NCI-H1417 (cell line): ENCODE results near the gene LMO7.
"Not testable (repeated sequence)": the region's sequence is repeated elsewhere in the genome, so short reads cannot be mapped to it uniquely, and the experiment has no call there.

ENCODE experiments used
- DNase-seq, 3 experiments: peaks; one replicate each; lab custom pipeline; 2025; lab: John Stamatoyannopoulos, UW

The LMO7 gene

DNA sequence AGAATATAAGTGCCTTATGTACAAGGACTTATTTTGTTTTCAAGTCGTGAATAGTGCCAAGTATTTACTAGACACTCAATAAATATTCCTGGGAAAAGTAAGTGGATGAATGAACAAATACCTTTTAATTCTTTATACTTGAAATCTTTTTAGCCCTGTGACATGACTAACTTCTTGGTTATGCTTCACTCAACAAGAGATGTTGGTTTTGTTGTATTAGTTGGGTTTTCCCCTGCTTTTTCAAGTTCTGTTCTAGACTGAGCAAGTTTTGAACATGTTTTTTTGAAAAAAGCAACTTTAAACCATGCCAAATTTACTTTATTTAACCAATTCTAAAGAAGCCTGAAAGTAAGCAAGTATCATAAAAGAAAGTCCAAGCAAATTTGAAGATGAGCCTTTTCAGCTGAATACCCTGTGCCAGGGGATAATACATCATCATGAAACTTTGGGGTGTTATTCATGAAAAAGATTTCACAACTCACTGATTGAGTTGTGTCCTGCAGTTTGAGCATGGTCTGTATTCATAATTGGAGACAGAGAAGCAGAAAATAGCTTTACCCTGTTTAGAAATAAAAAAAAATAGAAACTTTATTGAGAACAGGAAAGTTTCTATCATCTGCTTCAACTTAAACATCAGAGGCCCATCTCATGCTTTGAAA lies 11.1 kb downstream of the LMO7 start:
- no peak for DNase-seq

DNA sequence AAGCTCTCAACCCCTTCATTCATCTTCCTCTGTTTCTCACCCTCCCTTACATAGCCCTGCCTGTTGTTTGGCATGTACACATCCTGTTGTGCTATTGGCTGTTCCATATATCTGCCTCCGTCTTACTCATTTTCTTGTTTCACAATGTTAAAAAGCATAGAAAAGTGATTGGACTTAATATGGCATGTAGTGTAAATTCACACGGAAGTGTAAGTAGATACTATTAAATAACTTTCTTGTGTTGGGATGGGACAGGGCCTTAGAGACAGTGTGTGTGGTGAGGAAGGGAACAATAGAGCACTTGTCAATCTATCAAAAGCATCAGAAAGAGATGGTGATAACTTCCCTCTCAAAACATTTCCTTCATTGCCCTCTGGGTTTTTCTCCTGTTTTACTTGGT lies 12.3 kb downstream of the LMO7 start:
- no peak for DNase-seq

DNA sequence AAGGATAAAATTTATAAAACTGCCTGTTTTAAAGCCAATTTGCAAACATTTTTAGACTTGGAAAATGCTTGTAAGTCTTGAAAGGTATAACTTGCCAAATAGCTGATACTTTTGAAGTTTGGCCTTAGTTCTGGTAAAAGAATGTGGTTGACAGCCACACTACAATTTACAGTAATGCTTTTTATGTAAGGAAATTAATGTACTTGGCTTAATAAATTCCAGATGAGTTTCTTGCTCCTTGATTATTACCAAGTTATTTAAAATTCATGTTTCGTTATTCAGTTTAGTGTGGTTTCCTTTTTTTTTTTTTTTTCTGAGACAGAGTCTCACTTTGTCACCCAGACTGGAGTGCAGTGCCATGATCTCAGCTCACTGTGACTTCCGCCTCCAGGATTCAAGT lies 14.9 kb downstream of the LMO7 start:
- DNase-seq: no peak

DNA sequence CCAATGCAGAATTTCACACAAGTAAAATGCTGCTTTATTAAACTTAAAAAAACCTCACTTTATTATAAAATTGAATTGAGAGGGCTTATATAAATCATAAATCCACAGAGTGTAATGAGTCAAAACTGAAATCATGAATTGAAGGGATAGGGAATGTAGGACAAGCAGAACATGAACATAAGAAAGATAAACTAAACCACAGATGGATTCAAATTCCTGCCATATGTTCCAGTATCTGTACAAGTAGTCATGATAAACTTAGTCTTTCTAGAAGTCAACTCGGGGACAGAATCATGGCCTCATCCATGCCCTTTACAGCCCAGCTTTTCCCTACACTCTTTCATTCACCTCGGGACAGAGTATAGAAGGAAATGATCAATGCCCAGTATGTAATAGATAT lies 16.6 kb downstream of the LMO7 start:
- DNase-seq: no peak

DNA sequence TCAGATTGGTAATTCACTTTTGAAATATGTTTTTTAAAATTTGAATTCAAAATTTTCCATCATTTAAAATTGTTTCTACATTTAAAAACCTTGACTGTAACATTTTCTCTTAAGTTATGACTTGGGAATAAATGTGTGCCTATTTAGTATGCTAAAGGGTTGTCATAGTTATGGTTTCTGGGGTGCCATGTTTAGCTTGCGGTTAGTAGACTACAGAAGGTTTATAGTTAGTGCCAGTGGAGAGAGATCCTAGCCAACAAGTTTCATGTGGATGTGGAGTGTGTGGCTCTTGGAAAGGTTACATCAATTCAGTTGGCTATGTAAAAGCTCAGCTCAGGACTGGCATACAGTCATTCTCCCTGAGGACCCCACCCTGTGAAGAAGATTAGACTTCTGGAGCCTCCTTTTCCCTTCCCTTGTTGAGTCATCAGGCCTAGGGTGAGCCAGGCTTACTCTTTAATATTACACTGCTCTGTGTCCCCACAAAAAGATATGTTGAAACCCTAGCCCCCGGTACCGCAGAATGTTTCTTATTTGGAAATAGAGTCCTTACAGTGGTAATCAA lies 20.4 kb downstream of the LMO7 start:
- no peak for DNase-seq

DNA sequence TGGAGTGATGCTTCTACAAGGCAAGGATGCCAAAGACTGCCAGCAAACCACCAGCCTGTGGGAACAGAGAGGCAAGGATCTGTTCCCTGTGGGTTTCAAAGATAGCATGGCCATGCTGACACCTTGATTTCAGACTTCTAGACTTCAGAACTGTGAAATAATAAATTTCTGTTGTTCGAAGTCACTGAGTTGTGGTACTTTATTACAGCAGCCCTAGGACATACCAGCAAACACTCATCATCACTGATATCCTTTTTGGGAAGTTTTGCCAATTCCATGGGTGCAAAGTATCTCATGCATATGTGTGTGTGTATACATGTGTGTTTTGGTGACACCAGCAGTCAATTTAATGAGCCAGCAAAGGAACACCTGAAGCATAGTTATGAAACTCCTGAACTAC lies 21.0 kb downstream of the LMO7 start:
- DNase-seq: no peak

DNA sequence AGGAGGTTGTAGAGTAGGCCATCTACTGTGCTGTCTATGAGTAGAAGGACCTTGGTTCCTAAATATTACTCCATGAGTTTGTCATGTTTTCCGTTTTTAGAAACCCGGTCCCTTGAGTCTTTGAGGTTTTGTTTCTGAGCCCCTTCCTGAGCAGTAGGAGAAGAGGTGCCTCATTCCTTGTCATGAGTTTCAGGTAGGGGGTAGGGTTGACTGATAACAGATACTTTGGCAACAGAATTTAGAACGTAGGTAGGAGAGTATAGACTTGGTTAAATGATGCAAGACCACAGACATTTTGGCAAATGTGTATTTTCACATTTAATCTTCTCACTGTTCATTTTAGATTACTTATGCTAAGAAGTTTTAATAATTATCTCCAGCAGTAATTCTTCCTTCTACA lies 24.6 kb downstream of the LMO7 start:
- DNase-seq: no peak

DNA sequence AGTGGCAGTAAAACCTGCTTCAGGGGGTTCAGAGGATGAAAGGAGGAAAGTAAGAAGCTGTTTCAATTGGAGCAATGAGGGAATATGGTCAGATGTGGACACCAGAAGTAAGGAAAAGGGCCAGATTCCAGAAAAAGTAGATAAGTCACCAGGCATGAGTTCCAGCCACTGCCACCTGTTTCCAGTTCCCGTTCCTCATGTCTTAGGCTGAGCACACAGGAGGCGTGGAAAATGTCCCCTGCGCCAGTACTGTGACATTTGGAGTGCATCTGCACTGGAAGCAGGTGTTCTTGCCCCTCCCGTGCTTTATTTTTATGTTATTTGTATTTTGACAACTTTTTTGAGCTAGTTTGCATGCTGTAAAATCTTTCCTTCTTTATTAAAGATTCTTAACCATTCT lies 25.3 kb downstream of the LMO7 start:
- no peak for DNase-seq

DNA sequence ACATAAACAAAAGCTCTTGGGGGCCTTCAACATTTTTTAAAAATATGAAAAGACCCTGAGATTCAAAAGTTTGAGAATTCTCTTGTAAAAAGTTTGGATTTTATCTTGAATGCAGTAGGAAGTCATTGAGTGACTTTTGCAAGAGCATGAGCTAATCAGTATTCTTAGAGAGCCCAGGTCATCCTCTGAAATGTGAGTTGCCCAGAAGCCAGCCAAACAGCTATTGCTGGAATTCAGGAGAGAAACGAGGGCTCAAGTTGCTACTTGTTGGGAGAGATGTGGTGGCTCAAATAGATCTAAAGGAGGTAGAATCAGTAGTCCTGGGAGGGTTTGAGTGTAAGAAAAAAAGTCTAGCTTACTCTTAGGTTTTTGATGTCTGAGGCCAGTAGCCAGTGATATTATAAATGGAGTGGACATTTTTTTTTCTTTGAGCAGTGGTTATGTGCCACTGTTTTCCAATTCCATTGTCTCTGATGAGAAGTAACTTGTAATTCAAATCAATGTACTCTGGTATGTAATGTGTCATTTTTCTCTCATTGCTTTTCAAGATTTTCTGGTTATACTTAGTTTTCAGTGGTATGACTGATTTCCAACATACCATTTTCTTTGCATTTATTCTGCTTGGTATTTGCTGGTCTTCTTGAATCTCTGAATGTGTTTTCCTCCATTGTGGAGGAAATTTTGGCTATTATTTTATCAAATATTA lies 30.7 kb downstream of the LMO7 start:
- DNase-seq: no peak

DNA sequence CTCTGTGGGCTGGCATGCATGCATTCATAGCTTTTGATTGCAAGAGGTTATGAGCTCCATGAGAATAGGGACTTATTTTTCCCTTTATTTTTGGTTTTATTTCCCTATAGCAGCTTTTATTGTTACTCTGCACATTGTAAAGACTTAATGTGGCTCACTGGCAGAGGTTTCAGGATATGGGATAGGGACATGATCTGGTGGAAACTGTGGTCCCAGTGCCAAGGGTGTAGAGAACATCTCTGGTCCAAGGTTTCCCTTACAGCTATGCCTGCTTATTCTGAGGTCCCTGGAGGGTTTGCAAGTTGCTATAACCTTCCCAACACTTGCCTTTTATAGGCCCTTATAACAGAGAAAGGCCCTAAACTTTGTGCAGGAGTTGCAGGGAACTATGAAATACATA lies 33.6 kb downstream of the LMO7 start:
- DNase-seq: no peak

DNA sequence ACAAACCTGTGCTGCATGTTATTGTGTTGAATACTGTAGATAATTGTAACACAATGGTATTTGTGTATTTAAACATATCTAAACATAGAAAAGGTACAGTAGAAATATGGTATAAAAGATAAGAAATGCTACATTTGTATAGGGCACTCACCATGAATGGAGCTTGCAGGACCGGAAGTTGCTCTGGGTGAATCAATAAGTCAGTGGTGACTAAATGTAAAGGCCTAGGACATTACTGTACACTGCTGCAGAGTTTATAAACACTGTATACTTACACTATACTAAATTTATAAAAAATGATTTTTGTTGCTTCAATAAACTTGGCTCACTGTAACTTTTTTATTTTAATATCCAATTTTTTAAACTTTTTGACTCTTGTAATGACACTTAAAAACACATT lies 34.4 kb downstream of the LMO7 start:
- DNase-seq: no peak

DNA sequence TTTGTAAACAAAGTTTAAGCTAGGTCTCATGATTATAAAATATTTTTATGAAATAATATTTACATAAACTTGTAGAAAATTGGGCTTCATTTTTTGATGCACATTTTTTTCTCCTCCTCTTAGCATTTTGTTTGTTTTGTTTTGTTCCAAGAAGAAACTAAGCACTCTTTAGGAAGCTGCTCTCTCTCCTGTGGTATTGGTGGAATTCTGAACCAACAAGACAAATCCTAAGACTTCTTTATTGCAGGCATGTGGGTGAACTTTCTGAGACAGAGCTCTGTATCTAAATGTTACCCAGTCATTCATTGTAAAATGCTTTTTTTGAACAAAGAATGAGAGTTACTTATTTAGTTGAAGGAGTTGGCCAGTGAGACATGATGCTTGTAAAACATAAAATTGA lies 39.3 kb downstream of the LMO7 start:
- DNase-seq: no peak

DNA sequence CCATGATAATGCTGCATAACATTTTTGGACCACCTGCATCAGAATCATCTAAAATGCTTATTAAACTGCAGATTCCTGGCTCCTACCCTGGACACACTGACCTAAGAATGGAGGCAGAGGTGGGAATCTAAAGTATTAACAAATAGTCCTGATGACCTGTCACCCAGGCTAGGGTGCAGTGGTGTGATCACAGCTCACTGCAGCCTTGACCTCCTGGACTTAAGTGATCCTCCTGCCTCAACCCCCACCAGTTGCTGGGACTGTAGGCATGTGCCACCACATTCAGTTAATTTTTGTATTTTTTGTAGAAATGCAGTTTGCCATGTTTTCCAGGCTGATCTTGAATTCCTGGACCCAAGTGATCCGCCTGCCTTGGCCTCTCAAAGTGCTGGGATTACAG lies 43.3 kb downstream of the LMO7 start:
- DNase-seq: no peak

DNA sequence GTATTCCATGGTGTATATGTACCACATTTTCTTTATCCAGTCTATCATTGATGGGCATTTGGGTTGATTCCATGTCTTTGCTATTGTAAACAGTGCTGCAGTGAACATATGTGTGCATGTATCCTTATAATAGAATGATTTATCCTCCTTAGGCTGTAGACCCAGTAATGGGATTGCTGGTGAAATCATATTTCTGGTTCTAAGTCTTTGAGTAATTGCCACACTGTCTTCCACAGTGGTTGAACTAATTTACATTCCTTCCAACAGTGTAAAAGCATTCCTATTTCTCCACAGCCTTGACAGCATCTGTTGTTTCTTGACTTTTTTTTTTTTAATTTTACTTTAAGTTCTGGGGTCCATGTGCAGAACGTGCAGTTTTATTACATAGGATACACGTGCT lies 44.1 kb downstream of the LMO7 start:
- not testable (repeated sequence) for DNase-seq

DNA sequence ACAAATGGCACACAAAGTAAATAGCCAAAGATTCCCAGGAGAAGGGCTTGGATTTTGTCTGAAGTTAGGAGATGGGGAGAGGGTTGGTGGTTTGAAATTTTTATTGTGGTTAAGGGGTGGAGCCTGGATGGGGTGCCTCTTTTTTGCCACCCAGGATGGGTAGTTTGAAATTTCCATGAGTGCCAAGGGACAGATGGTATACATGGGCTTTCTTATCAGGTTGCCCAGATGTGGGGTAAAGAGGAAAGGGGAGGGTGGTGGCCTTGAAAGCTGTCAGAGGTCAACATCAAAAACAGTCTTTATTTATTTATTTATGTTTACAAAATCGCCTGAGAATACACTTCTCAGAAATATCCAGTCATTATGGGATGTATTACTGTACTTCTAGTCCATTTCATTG lies 46.2 kb downstream of the LMO7 start:
- no peak for DNase-seq

DNA sequence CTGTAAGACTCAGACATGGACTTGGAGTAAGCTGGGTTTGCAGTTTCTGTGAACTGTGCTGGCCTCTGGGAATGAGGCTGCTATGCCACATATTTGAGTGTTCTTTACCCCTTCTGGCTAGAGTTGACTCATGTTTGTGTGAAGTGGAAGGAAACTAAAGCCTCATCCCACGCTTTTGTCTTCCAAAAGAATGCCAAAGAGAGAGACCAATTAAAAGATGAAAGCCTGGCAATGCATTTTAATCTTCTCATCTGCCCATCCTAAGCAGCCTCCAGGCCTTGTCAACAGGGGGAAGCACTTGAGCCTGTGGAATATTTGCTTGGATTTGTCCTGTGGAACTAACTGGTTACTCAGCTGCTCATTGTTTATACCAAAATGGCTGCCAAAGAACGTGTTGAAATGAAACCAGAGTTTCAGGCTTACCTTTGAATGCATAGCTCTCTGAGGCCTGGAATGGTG lies 49.1 kb downstream of the LMO7 start:
- DNase-seq: peak in 2 of 3 experiments; percentile 13 to 51

DNA sequence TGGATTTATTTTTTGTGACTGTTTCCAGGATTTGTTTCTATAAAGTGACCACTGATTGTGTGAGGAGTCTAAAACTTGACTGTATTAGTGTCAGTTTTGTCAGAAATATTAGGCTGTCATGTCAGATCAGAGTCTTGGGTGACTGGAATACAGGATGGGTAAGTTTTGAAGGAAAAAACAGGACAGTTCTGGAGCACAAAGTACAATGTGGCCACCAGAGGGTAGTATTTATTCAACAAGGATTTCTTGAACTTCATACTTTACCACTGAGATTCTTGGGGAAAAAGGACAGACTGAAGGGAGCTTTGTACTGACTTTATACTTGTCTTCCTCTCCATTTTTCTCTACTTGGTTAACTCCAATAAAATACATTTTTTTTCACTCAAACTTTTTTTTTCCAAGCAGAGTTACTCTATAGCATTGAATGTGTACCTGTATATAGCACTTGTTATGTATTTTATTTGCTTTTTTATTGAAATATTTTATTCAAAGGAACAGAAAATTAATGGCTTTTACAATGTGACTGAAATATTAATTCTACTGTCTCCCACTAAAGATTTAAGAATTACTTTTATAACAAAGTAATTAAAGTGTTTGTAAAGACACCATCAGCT lies 51.1 kb downstream of the LMO7 start:
- DNase-seq: peak in 2 of 3 experiments; percentile 14 to 59

DNA sequence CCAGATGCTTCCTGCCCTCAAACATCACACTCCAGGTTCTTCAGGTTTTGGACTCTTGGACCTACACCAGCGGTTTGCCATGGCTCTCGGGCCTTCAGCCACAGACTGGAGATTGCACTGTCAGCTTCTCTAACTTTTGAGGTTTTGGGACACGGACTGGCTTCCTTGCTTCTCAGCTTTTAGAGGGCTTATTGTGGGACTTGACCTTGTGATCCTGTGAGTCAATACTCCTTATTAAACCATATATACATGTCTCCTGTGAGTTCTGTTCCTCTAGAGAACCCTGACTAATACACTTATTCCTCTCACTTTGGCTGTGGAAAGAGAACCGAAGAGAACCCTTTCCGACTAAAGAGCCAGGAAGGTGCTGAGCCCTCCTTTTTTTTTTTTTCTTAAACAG lies 53.6 kb downstream of the LMO7 start:
- DNase-seq: no peak

DNA sequence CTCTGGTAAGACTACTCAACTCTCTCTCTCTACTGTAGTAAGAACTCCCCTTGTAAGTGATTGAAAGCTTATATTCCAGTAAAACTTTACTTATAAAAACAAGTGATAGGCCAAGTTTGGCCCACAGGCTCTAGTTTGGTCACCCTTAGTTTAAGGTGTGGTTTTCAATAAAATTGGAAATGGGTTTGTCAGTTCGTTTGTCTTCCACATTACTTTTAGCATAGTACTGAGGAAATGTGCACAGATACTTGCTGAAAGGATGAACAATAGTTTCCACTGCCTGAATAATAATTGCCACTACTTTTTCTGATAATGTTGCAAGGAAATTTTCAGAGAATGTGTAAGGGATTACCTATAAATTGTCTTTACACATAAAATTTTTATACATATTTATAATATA lies 54.5 kb downstream of the LMO7 start:
- DNase-seq: no peak

DNA sequence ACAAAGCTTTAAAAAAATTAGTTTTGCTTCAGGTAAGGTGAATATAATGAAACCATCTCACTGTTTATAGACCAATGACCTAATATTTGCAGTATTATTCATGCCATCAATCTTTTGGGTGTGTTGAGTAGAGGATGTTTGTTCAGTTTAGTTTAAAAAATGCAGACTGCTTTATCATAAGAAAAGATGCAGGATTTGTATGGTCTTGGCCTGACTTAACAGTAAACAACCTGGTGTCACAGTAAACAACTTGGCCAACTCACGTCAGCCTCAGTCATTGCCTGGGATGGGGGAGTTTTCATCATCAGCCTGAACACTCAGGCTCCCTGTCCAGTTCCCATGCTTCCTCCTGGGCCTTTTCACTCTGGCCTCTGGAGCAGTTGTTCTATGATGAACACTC lies 55.1 kb downstream of the LMO7 start:
- no peak for DNase-seq

DNA sequence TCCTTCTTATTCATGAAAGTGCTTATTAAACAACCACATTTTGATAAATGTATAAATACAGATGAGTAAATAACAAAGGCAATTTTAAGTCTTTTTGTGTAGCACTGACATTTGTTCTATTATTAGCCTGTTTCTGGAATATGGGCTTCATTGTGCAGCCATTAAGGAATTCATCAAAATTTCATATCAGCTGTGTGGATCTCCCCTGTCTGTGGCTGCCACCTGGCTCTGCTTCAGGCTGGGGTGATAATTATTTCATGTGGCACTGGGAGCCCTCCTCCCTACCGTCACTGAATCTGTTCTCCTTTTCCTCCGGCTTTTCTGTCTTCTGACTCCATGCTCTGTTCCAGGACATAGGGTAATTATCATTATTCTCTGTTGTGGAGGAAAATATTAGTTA lies 57.1 kb downstream of the LMO7 start:
- DNase-seq: peak in 2 of 3 experiments; percentile 19 to 58

DNA sequence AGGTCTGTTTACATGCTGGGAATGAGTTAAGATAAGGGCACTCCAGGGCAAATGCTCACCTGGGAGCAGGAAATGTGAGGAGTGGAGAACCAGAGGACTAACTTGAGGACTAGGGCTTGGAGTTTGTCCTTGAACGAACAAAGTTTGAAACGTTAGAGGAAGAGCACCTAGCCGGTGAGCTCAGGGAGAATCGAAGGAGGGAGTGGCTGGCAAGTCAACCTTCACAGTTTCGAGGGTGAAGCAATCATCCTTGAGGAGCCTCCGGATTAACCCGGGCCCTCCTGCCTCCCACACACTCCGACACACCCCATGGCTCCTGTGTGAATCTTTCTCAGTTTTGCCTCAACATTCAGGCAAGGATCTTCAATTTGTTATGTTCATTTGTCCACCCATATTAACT lies 58.6 kb downstream of the LMO7 start:
- no peak for DNase-seq

DNA sequence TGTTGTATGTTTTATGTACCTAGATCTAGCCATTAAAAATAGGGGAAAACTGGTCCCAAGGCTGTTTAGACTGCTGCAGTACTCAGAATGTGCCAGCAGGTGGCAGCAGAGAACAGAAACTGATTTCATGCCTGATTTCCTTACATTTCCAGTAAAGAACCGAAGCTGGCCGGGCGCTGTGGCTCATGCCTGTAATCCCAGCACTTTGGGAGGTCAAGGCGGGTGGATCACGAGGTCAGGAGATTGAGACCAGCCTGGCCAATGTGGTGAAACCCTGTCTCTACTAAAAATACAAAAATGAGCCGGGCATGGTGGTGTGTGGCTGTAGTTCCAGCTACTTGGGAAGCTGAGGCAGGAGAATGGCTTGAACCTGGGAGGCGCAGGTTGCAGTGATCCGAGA lies 59.8 kb downstream of the LMO7 start:
- peak; percentile 62 to 89 (median 85) for DNase-seq
